Endodermal cell (in vitro differentiated cells): ENCODE measurements around the gene CRACR2B. TPM values are rescaled to one million over a fixed set of nuclear protein-coding genes. Genes with fewer than 3 reads are reported as not detected.

Source experiments
- DNase-seq: peaks from one replicate; pipeline ENCODE4 v3.0.0-alpha.2; 2017
- H3K27ac ChIP-seq: 2 replicates; pipeline ENCODE4 v1.5.1; 2013; ENCODE audit warnings: mild to moderate bottlenecking, low read depth, low read length, moderate library complexity
- H3K27me3 ChIP-seq: 2 replicates; pipeline ENCODE4 v1.6.1; 2013; ENCODE audit warnings: mild to moderate bottlenecking, low read length, moderate library complexity; ENCODE audit not compliant: insufficient read depth, control insufficient read depth, poor library complexity, severe bottlenecking
- H3K36me3 ChIP-seq: 2 replicates; pipeline ENCODE4 v1.7.0; 2013; ENCODE audit warnings: mild to moderate bottlenecking, low read length, moderate library complexity; ENCODE audit not compliant: control insufficient read depth, insufficient read depth
- H3K4me1 ChIP-seq: one replicate; pipeline ENCODE4 v1.7.0; 2013; ENCODE audit warnings: low read length; ENCODE audit not compliant: control insufficient read depth, insufficient read depth
- H3K4me3 ChIP-seq: 2 replicates; pipeline ENCODE4 v1.5.1; 2013; ENCODE audit warnings: mild to moderate bottlenecking, low read length, moderate library complexity
- H3K9ac ChIP-seq: 2 replicates; pipeline ENCODE4 v1.6.1; 2013; ENCODE audit warnings: mild to moderate bottlenecking, low read length, moderate library complexity; ENCODE audit not compliant: poor library complexity, severe bottlenecking; ENCODE audit errors: extremely low read depth
- H3K9me3 ChIP-seq: 2 replicates; pipeline ENCODE4 v1.6.1; 2013; ENCODE audit warnings: mild to moderate bottlenecking, low read length, moderate library complexity; ENCODE audit not compliant: control insufficient read depth
- H3K27ac Mint-ChIP-seq: 2 replicates; pipeline ENCODE4 v1.8.0; 2020; ENCODE audit warnings: mixed read lengths
- H3K27me3 Mint-ChIP-seq: 2 replicates; pipeline ENCODE4 v1.8.0; 2021; ENCODE audit warnings: mild to moderate bottlenecking, mixed read lengths; ENCODE audit not compliant: insufficient read depth
- H3K36me3 Mint-ChIP-seq: 2 replicates; pipeline ENCODE4 v1.8.0; 2020; ENCODE audit warnings: low read depth, mixed read lengths
- H3K4me1 Mint-ChIP-seq: 2 replicates; pipeline ENCODE4 v1.8.0; 2020; ENCODE audit warnings: mixed read lengths
- H3K4me3 Mint-ChIP-seq: 2 replicates; pipeline ENCODE4 v1.8.0; 2020; ENCODE audit warnings: mild to moderate bottlenecking, moderate library complexity, mixed read lengths
- H3K9me3 Mint-ChIP-seq: 2 replicates; pipeline ENCODE4 v1.8.0; 2020; ENCODE audit warnings: mild to moderate bottlenecking, mixed read lengths
- CTCF ChIP-seq: fragments of 200-600 bp; sonication (generic); conservative IDR thresholded peaks from 2 replicates; pipeline ENCODE4 v1.5.0; 2021; ENCODE audit warnings: antibody characterized with exemption, mild to moderate bottlenecking
- WGBS, 2 experiments: methylation state at CpG; one replicate each; pipeline versions ENCODE4 v1.1.5 to v1.1.7; 2013; ENCODE audit warnings: missing lambda C conversion rate in 2 of 2, mixed read lengths in 1 of 2; ENCODE audit not compliant: insufficient coverage in 1 of 2, insufficient read length in 1 of 2; 5-methylcytosine and 5-hydroxymethylcytosine counted together
- total RNA-seq, 2 donors: library from RNA; stranded (reverse); fragmentation: NEBNext Ultra II Directional in 1 of 2; extraction: Animal tissue kit (Norgen Biotek cat#: 25700) in 1 of 2; gene quantifications; 2 replicates in 1 of 2; 3 replicates in 1 of 2; pipeline ENCODE4 v1.2.1, GENCODE V29; 2021

The CRACR2B gene
- total RNA-seq, 2 donors from 2014 or later: 22.3 to 28.1 TPM

- no peak overlapping the region for H3K27ac ChIP-seq
- H3K4me1 ChIP-seq: peaks cover 2% of the 10 kb centered on the region
- no peak for TF ChIP-seq CTCF
- Mint-ChIP-seq H3K27ac (no peak overlapping the region), H3K4me1 (peaks cover 10% of the 10 kb centered on the region), H3K27me3 (no peaks in the 10 kb centered on the region), H3K9me3 (no peaks in the 10 kb centered on the region), H3K36me3 (peaks cover 32% of the 10 kb centered on the region), H3K4me3 (no peak overlapping the region)
- no peaks in the 10 kb centered on the region for H3K9me3 ChIP-seq
- H3K9ac ChIP-seq: no peak overlapping the region
- H3K27me3 ChIP-seq: no peaks in the 10 kb centered on the region
- DNase-seq: no peak
- no peak overlapping the region for H3K4me3 ChIP-seq
- H3K36me3 ChIP-seq: peaks cover 49% of the 10 kb centered on the region
- WGBS, 2 experiments: 81 to 88% methylated on average over 4 to 8 of the region's 8 CpGs
Observed at GRCh38 chr11:837990-838307, 10.2 kb downstream of the CRACR2B start.

GRCh38 chr11:838441-839279 lies 10.9 kb downstream of the CRACR2B start:
- H3K4me1 Mint-ChIP-seq: peaks cover 10% of the 10 kb centered on the region
- H3K27ac ChIP-seq: no peak overlapping the region
- no peaks in the 10 kb centered on the region for H3K9me3 ChIP-seq
- H3K27me3 ChIP-seq: no peaks in the 10 kb centered on the region
- no peaks in the 10 kb centered on the region for H3K27me3 Mint-ChIP-seq
- peaks cover 32% of the 10 kb centered on the region for H3K36me3 Mint-ChIP-seq
- peak; percentile 65 for TF ChIP-seq CTCF
- WGBS, 2 experiments: 81% methylated on average over 11 to 17 of the region's 17 CpGs
- no peak overlapping the region for H3K4me3 ChIP-seq
- peaks cover 49% of the 10 kb centered on the region for H3K36me3 ChIP-seq
- H3K9ac ChIP-seq: no peak overlapping the region
- no peak overlapping the region for H3K27ac Mint-ChIP-seq
- H3K4me1 ChIP-seq: peaks cover 2% of the 10 kb centered on the region
- peak; percentile 78 for DNase-seq
- no peak overlapping the region for H3K4me3 Mint-ChIP-seq
- no peaks in the 10 kb centered on the region for H3K9me3 Mint-ChIP-seq

- peaks cover 2% of the 10 kb centered on the region for H3K4me1 ChIP-seq
- H3K27ac ChIP-seq: no peak overlapping the region
- H3K36me3 Mint-ChIP-seq: peaks cover 32% of the 10 kb centered on the region
- no peak for DNase-seq
- no peak overlapping the region for H3K9ac ChIP-seq
- H3K9me3 Mint-ChIP-seq: no peaks in the 10 kb centered on the region
- H3K27me3 ChIP-seq: no peaks in the 10 kb centered on the region
- H3K4me3 ChIP-seq: no peak overlapping the region
- no peaks in the 10 kb centered on the region for H3K27me3 Mint-ChIP-seq
- no peak overlapping the region for H3K27ac Mint-ChIP-seq
- 96 to 100% methylated on average over 3 to 5 of the region's 5 CpGs for WGBS, 2 experiments
- H3K9me3 ChIP-seq: no peaks in the 10 kb centered on the region
- H3K4me3 Mint-ChIP-seq: no peak overlapping the region
- peaks cover 49% of the 10 kb centered on the region for H3K36me3 ChIP-seq
- peaks cover 10% of the 10 kb centered on the region for H3K4me1 Mint-ChIP-seq
- TF ChIP-seq CTCF: no peak
Observed at GRCh38 chr11:839280-839623, 11.5 kb downstream of the CRACR2B start.
